Trophoblast cell (in vitro differentiated cells and primary cell): Measurements from ENCODE around the gene AKR1B15. TPM values are rescaled to one million over a fixed set of nuclear protein-coding genes. Genes with fewer than 3 reads are reported as not detected.

Experiments used
- DNase-seq, 2 donors: peaks; one replicate each; pipeline ENCODE4 v3.0.0-alpha.2; 2016
- H2AFZ ChIP-seq: 2 replicates; pipeline ENCODE4 v1.6.1; 2013; ENCODE audit warnings: low read length, moderate library complexity, mild to moderate bottlenecking; ENCODE audit not compliant: insufficient read depth, poor library complexity
- H2AK5ac ChIP-seq: 2 replicates; pipeline ENCODE4 v1.6.1; 2013; ENCODE audit warnings: mild to moderate bottlenecking, low read length
- H2BK120ac ChIP-seq: 2 replicates; pipeline ENCODE4 v1.6.1; 2013; ENCODE audit warnings: low read length, mild to moderate bottlenecking, moderate library complexity; ENCODE audit not compliant: insufficient read depth, poor library complexity
- H2BK12ac ChIP-seq: 2 replicates; pipeline ENCODE4 v1.6.1; 2013; ENCODE audit warnings: mild to moderate bottlenecking, low read length, moderate library complexity
- H2BK5ac ChIP-seq: 2 replicates; pipeline ENCODE4 v1.6.1; 2013; ENCODE audit warnings: low read length, low read depth, moderate library complexity, mild to moderate bottlenecking; ENCODE audit not compliant: poor library complexity
- H3K14ac ChIP-seq: 2 replicates; pipeline ENCODE4 v1.6.1; 2013; ENCODE audit warnings: mild to moderate bottlenecking, low read length
- H3K18ac ChIP-seq: 2 replicates; pipeline ENCODE4 v1.6.1; 2013; ENCODE audit warnings: mild to moderate bottlenecking, low read length
- H3K23ac ChIP-seq: 2 replicates; pipeline ENCODE4 v1.6.1; 2013; ENCODE audit warnings: low read length
- H3K27ac ChIP-seq: 2 replicates; pipeline ENCODE4 v1.5.1; 2013; ENCODE audit warnings: low read depth, mild to moderate bottlenecking, inconsistent platforms, low read length, moderate library complexity
- H3K27me3 ChIP-seq: 2 replicates; pipeline ENCODE4 v1.6.1; 2013; ENCODE audit warnings: inconsistent platforms, mild to moderate bottlenecking, low read length, moderate library complexity; ENCODE audit not compliant: insufficient read depth
- H3K36me3 ChIP-seq, 2 experiments: 1 replicate in 1 of 2; 2 replicates in 1 of 2; pipeline ENCODE4 v1.6.1; 2013; ENCODE audit warnings: low read length in 2 of 2, mild to moderate bottlenecking in 2 of 2, moderate library complexity in 1 of 2; ENCODE audit not compliant: insufficient read depth in 2 of 2, control insufficient read depth in 1 of 2
- H3K4ac ChIP-seq: 2 replicates; pipeline ENCODE4 v1.6.1; 2013; ENCODE audit warnings: low read depth, mild to moderate bottlenecking, low read length, moderate library complexity
- H3K4me1 ChIP-seq, 2 experiments: 1 replicate in 1 of 2; 2 replicates in 1 of 2; pipeline ENCODE4 v1.6.1; 2013; ENCODE audit warnings: low read length in 2 of 2, mild to moderate bottlenecking in 2 of 2, moderate library complexity in 1 of 2; ENCODE audit not compliant: insufficient read depth in 2 of 2, control insufficient read depth in 1 of 2
- H3K4me2 ChIP-seq: 2 replicates; pipeline ENCODE4 v1.6.1; 2013; ENCODE audit warnings: inconsistent platforms, mild to moderate bottlenecking, low read length, moderate library complexity
- H3K4me3 ChIP-seq: 2 replicates; pipeline ENCODE4 v1.5.1; 2013; ENCODE audit warnings: mild to moderate bottlenecking, low read depth, low read length, inconsistent platforms
- H3K79me1 ChIP-seq: one replicate; pipeline ENCODE4 v1.6.1; 2013; ENCODE audit warnings: low read length
- H3K79me2 ChIP-seq: 2 replicates; pipeline ENCODE4 v1.6.1; 2013; ENCODE audit warnings: low read length, mild to moderate bottlenecking; ENCODE audit not compliant: control insufficient read depth, insufficient read depth, poor library complexity
- H3K9ac ChIP-seq: 2 replicates; pipeline ENCODE4 v1.6.1; 2013; ENCODE audit warnings: mild to moderate bottlenecking, low read length
- H3K9me3 ChIP-seq: 2 replicates; pipeline ENCODE4 v1.6.1; 2013; ENCODE audit warnings: low read depth, mild to moderate bottlenecking, control low read depth, inconsistent platforms, low read length; ENCODE audit not compliant: insufficient read depth
- H4K12ac ChIP-seq: 2 replicates; pipeline ENCODE4 v1.6.1; 2013; ENCODE audit warnings: low read depth, mild to moderate bottlenecking, low read length, moderate library complexity
- H4K8ac ChIP-seq: 2 replicates; pipeline ENCODE4 v1.6.1; 2013; ENCODE audit warnings: low read depth, mild to moderate bottlenecking, low read length, moderate library complexity
- H4K91ac ChIP-seq: one replicate; pipeline ENCODE4 v1.6.1; 2013; ENCODE audit warnings: low read depth, mild to moderate bottlenecking, low read length, moderate library complexity
- WGBS: extraction: QIAGEN DNeasy Blood & Tissue Kit; methylation state at CpG from one replicate; pipeline ENCODE4 v1.1.7; 2013; ENCODE audit warnings: missing lambda C conversion rate; ENCODE audit not compliant: insufficient read length, insufficient coverage; ENCODE audit errors: extremely low coverage; 5-methylcytosine and 5-hydroxymethylcytosine counted together
- polyA plus RNA-seq: library from polyadenylated mRNA; stranded (reverse); fragments of 200-250 nt; gene quantifications from 2 replicates; pipeline ENCODE4 v1.2.3, GENCODE V29; 2013

AKR1B15 gene
- 0.05 and 0.06 TPM in 2 replicates for polyA plus RNA-seq

DNA sequence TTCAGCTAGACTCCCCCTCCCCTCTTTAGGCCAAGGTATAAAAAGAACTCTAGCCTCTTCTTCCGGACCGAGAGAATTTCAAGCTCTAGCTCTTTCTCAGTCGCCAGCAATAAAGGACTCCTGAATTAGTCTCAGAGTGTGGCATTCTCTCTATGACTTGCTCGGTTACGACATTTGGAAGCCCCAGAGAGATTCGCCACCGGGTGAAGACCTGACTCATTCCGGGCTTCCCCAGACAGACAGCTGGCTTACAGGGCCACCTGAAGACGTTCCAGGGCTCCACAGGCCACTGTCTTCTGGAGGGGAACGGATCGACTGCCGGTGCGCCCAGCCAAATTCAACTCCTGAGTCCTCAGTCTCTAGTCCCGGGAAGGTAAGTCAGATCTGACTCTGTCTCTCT is at the start of gene AKR1B15:
Gene AKR1B15 (plus strand): TSS at position 234 of the 400 bp plus-strand sequence. CDS start 15,510 bp downstream, outside the sequence.
- Histone ChIP-seq H3K4ac (no peak within 1 kb of the TSS), H3K9ac (no peak within 1 kb of the TSS), H3K9me3 (no peaks in the 10 kb centered on the region), H2BK5ac (no peak within 1 kb of the TSS), H2AFZ (no peak within 1 kb of the TSS), H3K4me1 (peaks cover 8% of the 10 kb centered on the region in 2 experiments), H3K4me3 (no peak within 1 kb of the TSS), H2AK5ac (no peak within 1 kb of the TSS), H3K27me3 (no peaks in the 10 kb centered on the region), H3K79me2 (no peaks in the 10 kb centered on the region), H3K4me2 (no peak within 1 kb of the TSS), H2BK12ac (no peak within 1 kb of the TSS), H3K27ac (no peak within 1 kb of the TSS), H3K36me3 (no peaks in the 10 kb centered on the region), H4K91ac (no peak within 1 kb of the TSS), H3K14ac (no peak within 1 kb of the TSS), H4K12ac (no peak within 1 kb of the TSS), H2BK120ac (no peak within 1 kb of the TSS), H3K18ac (no peak within 1 kb of the TSS), H3K23ac (no peak within 1 kb of the TSS), H4K8ac (no peak within 1 kb of the TSS), H3K79me1 (no peaks in the 10 kb centered on the region)
- no CpG with 5 or more reads among the region's 14 CpGs for WGBS
- DNase-seq, result peak; percentile 85 to 92

- Histone ChIP-seq H2BK12ac (no peak overlapping the region), H3K27ac (no peak overlapping the region), H4K8ac (no peak overlapping the region), H3K79me2 (no peaks in the 10 kb centered on the region), H3K18ac (no peak overlapping the region), H4K91ac (no peak overlapping the region), H2AFZ (no peak overlapping the region), H4K12ac (no peak overlapping the region), H3K9me3 (no peaks in the 10 kb centered on the region), H3K4me3 (no peak overlapping the region), H3K23ac (no peak overlapping the region), H3K36me3 (no peaks in the 10 kb centered on the region), H3K4me1 (no peaks in the 10 kb centered on the region), H3K9ac (no peak overlapping the region), H2BK120ac (no peak overlapping the region), H3K4ac (no peak overlapping the region), H3K14ac (no peak overlapping the region), H2AK5ac (no peak overlapping the region), H3K4me2 (no peak overlapping the region), H3K79me1 (no peaks in the 10 kb centered on the region), H3K27me3 (no peaks in the 10 kb centered on the region), H2BK5ac (no peak overlapping the region)
- no CpG with 5 or more reads among the region's 2 CpGs for WGBS
- no peak for DNase-seq
Measured at GRCh38 chr7:134500406-134500805, 48.5 kb upstream of the AKR1B15 start.

DNA sequence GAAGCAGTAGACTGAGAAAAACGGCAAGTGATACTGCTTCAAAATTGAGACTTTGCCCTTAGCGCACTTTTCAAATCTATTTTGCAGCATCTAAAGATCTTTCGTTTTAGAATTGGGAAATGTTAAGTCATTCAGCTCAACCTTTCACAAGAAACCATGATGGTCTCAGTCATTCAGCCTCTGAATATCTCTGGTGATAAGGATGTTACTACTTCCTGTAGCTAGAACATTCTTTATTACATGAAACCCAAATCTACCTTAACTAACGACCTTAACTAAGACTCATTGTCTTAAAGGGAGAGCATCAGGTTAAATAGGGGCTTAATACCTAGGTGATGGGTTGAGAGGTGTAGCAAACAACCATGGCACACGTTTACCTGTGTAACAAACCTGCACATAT is 47.9 kb upstream of the AKR1B15 start:
- H3K4me1 ChIP-seq, result no peaks in the 10 kb centered on the region
- H3K9ac ChIP-seq, result no peak overlapping the region
- H3K27ac ChIP-seq, result no peak overlapping the region
- H3K18ac ChIP-seq, result no peak overlapping the region
- H4K8ac ChIP-seq, result no peak overlapping the region
- no peak overlapping the region for H3K4ac ChIP-seq
- no peak overlapping the region for H2BK12ac ChIP-seq
- no peak overlapping the region for H3K4me3 ChIP-seq
- no peak overlapping the region for H3K14ac ChIP-seq
- no peaks in the 10 kb centered on the region for H3K36me3 ChIP-seq
- no peak overlapping the region for H2BK120ac ChIP-seq
- no peaks in the 10 kb centered on the region for H3K79me2 ChIP-seq
- no peaks in the 10 kb centered on the region for H3K27me3 ChIP-seq
- H3K9me3 ChIP-seq, result no peaks in the 10 kb centered on the region
- H3K23ac ChIP-seq, result no peak overlapping the region
- no peak overlapping the region for H2BK5ac ChIP-seq
- no peak for DNase-seq
- no peak overlapping the region for H3K4me2 ChIP-seq
- H4K12ac ChIP-seq, result no peak overlapping the region
- WGBS, result no CpG with 5 or more reads among the region's 5 CpGs
- no peak overlapping the region for H2AFZ ChIP-seq
- no peak overlapping the region for H2AK5ac ChIP-seq
- H3K79me1 ChIP-seq, result no peaks in the 10 kb centered on the region
- H4K91ac ChIP-seq, result no peak overlapping the region

- Histone ChIP-seq H4K12ac (no peak overlapping the region), H3K9me3 (no peaks in the 10 kb centered on the region), H3K79me2 (no peaks in the 10 kb centered on the region), H2AK5ac (no peak overlapping the region), H3K9ac (no peak overlapping the region), H3K4me1 (no peaks in the 10 kb centered on the region), H3K27me3 (no peaks in the 10 kb centered on the region), H3K14ac (no peak overlapping the region), H3K79me1 (no peaks in the 10 kb centered on the region), H2BK12ac (no peak overlapping the region), H3K18ac (no peak overlapping the region), H3K4me3 (no peak overlapping the region), H4K91ac (no peak overlapping the region), H3K4me2 (no peak overlapping the region), H3K23ac (no peak overlapping the region), H4K8ac (no peak overlapping the region), H3K4ac (no peak overlapping the region), H2BK120ac (no peak overlapping the region), H3K27ac (no peak overlapping the region), H3K36me3 (no peaks in the 10 kb centered on the region), H2BK5ac (no peak overlapping the region), H2AFZ (no peak overlapping the region)
- DNase-seq, result peak in 1 of 2 donors; percentile 43
- no CpG with 5 or more reads among the region's 3 CpGs for WGBS
Measured at GRCh38 chr7:134502463-134503371, 46.2 kb upstream of the AKR1B15 start.
